D721Med (cell line): ENCODE measurements around the gene DBT.

ENCODE experiments used
- DNase-seq: peaks from one replicate; pipeline ENCODE4 v3.0.0; 2011; ENCODE audit warnings: low spot score; ENCODE audit not compliant: insufficient read length
- FAIRE-seq: peaks from 2 replicates; lab custom pipeline; 2011; peaks lifted over from hg19 to GRCh38; lab: Jason Lieb, UNC
- TF ChIP-seq, protein P1 (sequence below): IDR thresholded peaks from 2 replicates; pipeline ENCODE4 v1.5.1; 2012; ENCODE audit warnings: mild to moderate bottlenecking, control low read depth; ENCODE audit not compliant: insufficient read depth; ENCODE audit errors: missing control alignments

DBT gene

GRCh38 chr1:100164702-100165101, 84.9 kb downstream of the DBT start:
- TF ChIP-seq, protein P1, sequence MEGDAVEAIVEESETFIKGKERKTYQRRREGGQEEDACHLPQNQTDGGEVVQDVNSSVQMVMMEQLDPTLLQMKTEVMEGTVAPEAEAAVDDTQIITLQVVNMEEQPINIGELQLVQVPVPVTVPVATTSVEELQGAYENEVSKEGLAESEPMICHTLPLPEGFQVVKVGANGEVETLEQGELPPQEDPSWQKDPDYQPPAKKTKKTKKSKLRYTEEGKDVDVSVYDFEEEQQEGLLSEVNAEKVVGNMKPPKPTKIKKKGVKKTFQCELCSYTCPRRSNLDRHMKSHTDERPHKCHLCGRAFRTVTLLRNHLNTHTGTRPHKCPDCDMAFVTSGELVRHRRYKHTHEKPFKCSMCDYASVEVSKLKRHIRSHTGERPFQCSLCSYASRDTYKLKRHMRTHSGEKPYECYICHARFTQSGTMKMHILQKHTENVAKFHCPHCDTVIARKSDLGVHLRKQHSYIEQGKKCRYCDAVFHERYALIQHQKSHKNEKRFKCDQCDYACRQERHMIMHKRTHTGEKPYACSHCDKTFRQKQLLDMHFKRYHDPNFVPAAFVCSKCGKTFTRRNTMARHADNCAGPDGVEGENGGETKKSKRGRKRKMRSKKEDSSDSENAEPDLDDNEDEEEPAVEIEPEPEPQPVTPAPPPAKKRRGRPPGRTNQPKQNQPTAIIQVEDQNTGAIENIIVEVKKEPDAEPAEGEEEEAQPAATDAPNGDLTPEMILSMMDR, result no peak
- no peak for DNase-seq
- FAIRE-seq, result no peak

DNA sequence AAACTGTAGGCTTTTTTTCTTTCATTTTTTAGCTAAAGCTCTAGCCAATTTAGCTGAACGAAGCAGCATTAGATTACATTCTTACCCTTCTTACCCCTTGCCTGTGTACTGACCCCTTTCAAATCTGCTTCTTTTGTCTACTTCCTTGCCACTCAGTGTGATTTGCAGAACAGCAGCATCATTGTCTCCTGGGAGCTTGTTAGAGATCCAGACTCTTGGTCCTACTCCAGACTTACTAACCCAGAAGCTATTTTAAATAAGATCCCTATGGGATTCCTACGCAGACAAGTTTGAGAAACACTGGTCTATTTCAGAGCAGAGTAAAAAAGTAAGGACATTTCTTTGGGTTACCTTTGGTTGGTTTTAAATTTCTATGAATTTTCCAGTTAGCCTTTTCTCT, 85.4 kb downstream of the DBT start:
- FAIRE-seq (no peak), DNase-seq (no peak)
- TF ChIP-seq, protein P1, result no peak

DNA sequence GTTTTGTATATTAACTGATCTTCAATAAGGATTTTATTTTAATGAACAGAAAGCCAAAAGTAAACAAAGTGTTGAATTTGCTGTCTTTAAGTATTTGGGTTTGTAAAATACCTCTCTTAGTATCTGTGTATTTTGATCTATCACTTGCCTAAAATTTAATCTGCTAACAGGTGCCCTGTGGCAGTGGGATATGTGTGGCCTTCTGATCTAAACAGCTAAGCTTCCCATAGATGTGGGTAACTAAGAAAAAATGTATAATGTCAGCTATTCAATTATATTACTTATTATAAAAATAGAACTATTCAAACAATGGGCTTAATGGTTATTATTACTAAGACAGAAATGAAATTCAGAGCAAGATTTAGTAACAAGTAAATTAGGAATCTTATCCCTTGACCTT, 86.8 kb downstream of the DBT start:
- DNase-seq (no peak), FAIRE-seq (no peak)

GRCh38 chr1:100152271-100152670, 97.4 kb downstream of the DBT start:
- DNase-seq (no peak), FAIRE-seq (no peak)
- TF ChIP-seq, protein P1, result no peak

More for the DNA sequence above, 86.8 kb downstream of the DBT start:
- TF ChIP-seq, protein P1, result no peak

GRCh38 chr1:100151679-100152078, 98.0 kb downstream of the DBT start:
- TF ChIP-seq, protein P1, result no peak
- DNase-seq, result no peak
- no peak for FAIRE-seq

- TF ChIP-seq, protein P1, result no peak
- no peak for DNase-seq
- FAIRE-seq, result no peak
These were observed 101.8 kb downstream of the DBT start for GRCh38 chr1:100147875-100148274.

GRCh38 chr1:100146958-100147357, 102.7 kb downstream of the DBT start:
- TF ChIP-seq, protein P1, result no peak
- DNase-seq (no peak), FAIRE-seq (no peak)
